ENCODE results near the gene FBLN1. TPM values are rescaled to one million over a fixed set of nuclear protein-coding genes. Genes with fewer than 3 reads are reported as not detected.

The FBLN1 gene
- polyA plus RNA-seq, 3 donors: 0.03 to 0.17 TPM; not detected in 1

DNA sequence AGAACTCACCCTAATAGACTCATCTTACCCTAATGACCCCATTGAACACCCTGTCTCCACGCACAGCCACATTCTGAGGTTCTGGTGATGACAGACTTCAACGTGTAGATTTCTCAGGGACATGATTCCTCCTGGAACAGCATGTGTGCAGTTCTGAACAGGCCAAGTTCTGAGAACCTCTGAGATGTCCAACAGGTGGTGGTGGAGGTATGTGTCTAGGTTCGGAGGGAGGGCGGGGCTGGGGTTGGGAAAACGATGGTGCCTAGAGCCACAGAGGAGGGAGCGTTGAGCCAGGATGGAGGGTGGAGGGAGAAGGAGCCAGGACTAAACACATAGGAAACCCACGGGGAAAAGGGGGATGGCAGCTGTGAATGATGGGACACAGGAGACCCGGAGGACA lies 43.4 kb upstream of the FBLN1 start:
- intact Hi-C loops (cut with micrococcal nuclease): no loop called here
- H3K4me3 Mint-ChIP-seq: no peak overlapping the region
- H3K27ac Mint-ChIP-seq: no peak overlapping the region
- Histone ChIP-seq H3K4me2 (replicated peaks; ENCODE audit: extremely low read depth, low read length, poor library complexity, severe bottlenecking) (no peak overlapping the region), H4K20me1 (ENCODE audit: insufficient read depth, low read length) (no peaks in the 10 kb centered on the region), H3K27me3 (ENCODE audit: control insufficient read depth in 2 of 2, insufficient read depth in 2 of 2, low read length in 2 of 2) (no peaks in the 10 kb centered on the region), H3K4me3 (replicated peaks in 1 of 3; ENCODE audit: low read depth in 2 of 3, low read length in 3 of 3) (no peak overlapping the region), H3K79me2 (ENCODE audit: insufficient read depth, low read length) (no peaks in the 10 kb centered on the region), H3K27ac (ENCODE audit: low read depth in 1 of 2, low read length in 2 of 2) (no peak overlapping the region), H3K9me3 (replicated peaks in 1 of 2; ENCODE audit: control insufficient read depth in 1 of 2, insufficient read depth in 1 of 2, low read length in 2 of 2) (no peaks in the 10 kb centered on the region), H3K9ac (ENCODE audit: insufficient read depth, low read length, poor library complexity, severe bottlenecking) (no peak overlapping the region), H2AFZ (ENCODE audit: insufficient read depth, low read depth, low read length, poor library complexity, severe bottlenecking) (no peak overlapping the region), H3K36me3 (replicated peaks in 1 of 2; ENCODE audit: control insufficient read depth in 1 of 2, insufficient read depth in 2 of 2, low read length in 2 of 2) (no peaks in the 10 kb centered on the region), H3K4me1 (ENCODE audit: control insufficient read depth in 1 of 2, insufficient read depth in 2 of 2, low read length in 2 of 2) (no peaks in the 10 kb centered on the region)
- no peak for DNase-seq
- H3K4me1 Mint-ChIP-seq: no peaks in the 10 kb centered on the region
- WGBS (ENCODE audit: insufficient coverage): 93% methylated on average over 8 of the region's 8 CpGs
- no peaks in the 10 kb centered on the region for H3K36me3 Mint-ChIP-seq
- H3K27me3 Mint-ChIP-seq (ENCODE audit: low read depth in 3 of 3): peaks cover 2 to 6% (median 2%) of the 10 kb centered on the region in 3 donors
- H3K9me3 Mint-ChIP-seq: peaks cover 0 to 3% (median 0%) of the 10 kb centered on the region in 7 donors
- TF ChIP-seq CTCF (IDR thresholded peaks at IDR 0.05): no peak

DNA sequence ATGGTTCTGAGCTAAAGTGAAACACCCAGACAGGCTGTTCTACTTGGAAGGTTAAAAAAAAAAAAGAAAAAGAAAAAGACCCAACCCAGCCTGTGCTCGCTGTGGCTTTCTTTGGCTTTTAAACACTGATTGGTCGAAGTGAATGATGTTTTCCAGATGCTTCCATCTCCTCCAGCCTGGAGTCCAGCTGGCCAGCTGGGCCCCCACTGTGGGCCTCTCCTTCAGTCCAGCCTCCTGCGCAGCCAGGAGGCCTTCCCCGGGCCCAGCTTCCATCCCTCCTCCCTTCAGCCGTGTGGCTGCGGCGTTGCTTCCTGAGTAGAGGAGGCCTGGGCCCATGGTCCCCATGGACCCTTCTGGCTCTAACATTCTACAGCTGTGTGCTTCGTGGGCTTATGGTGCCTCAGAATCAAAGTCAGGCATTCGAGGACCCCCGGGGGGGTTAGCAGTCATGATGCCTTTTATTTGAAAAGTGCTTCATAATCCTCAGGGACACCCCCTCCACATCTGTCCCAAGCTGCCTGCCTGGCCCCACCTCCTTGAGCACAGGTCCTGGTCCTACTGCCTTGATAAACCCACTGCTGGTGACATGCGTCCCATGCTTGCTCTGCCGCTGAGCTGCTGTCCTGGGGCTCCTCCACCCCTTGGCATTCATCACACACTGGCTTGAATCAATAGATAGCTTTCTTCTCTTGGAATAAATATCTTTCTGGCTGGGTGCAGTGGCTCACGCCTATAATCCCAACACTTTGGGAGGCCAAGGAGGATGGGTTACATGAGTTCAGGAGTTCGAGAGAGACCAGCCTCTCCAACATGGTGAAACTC lies 42.2 kb upstream of the FBLN1 start:
- Histone ChIP-seq H4K20me1 (ENCODE audit: insufficient read depth, low read length) (no peaks in the 10 kb centered on the region), H3K36me3 (replicated peaks in 1 of 2; ENCODE audit: control insufficient read depth in 1 of 2, insufficient read depth in 2 of 2, low read length in 2 of 2) (no peaks in the 10 kb centered on the region), H3K9me3 (replicated peaks in 1 of 2; ENCODE audit: control insufficient read depth in 1 of 2, insufficient read depth in 1 of 2, low read length in 2 of 2) (no peaks in the 10 kb centered on the region), H3K9ac (ENCODE audit: insufficient read depth, low read length, poor library complexity, severe bottlenecking) (no peak overlapping the region), H3K4me2 (replicated peaks; ENCODE audit: extremely low read depth, low read length, poor library complexity, severe bottlenecking) (no peak overlapping the region), H3K4me3 (replicated peaks in 1 of 3; ENCODE audit: low read depth in 2 of 3, low read length in 3 of 3) (no peak overlapping the region), H3K27ac (ENCODE audit: low read depth in 1 of 2, low read length in 2 of 2) (no peak overlapping the region), H3K79me2 (ENCODE audit: insufficient read depth, low read length) (no peaks in the 10 kb centered on the region), H2AFZ (ENCODE audit: insufficient read depth, low read depth, low read length, poor library complexity, severe bottlenecking) (no peak overlapping the region), H3K27me3 (ENCODE audit: control insufficient read depth in 2 of 2, insufficient read depth in 2 of 2, low read length in 2 of 2) (no peaks in the 10 kb centered on the region), H3K4me1 (ENCODE audit: control insufficient read depth in 1 of 2, insufficient read depth in 2 of 2, low read length in 2 of 2) (no peaks in the 10 kb centered on the region)
- H3K27ac Mint-ChIP-seq: no peak overlapping the region
- peaks cover 0 to 3% (median under 1%) of the 10 kb centered on the region in 7 donors for H3K9me3 Mint-ChIP-seq
- no peak for TF ChIP-seq CTCF (IDR thresholded peaks at IDR 0.05)
- H3K4me3 Mint-ChIP-seq: no peak overlapping the region
- intact Hi-C loops (cut with micrococcal nuclease): no loop called here
- H3K27me3 Mint-ChIP-seq (ENCODE audit: low read depth in 3 of 3): peaks cover 2 to 13% (median 2%) of the 10 kb centered on the region in 3 donors
- H3K4me1 Mint-ChIP-seq: no peaks in the 10 kb centered on the region
- 98% methylated on average over 8 of the region's 14 CpGs for WGBS (ENCODE audit: insufficient coverage)
- no peaks in the 10 kb centered on the region for H3K36me3 Mint-ChIP-seq
- no peak for DNase-seq

All from CD14-positive monocyte (primary cell).